ENCODE measurements around the gene TRIM67.
"Not testable (repeated sequence)": the region's sequence is repeated elsewhere in the genome, so short reads cannot be mapped to it uniquely, and the experiment has no call there.

TRIM67 gene

DNA sequence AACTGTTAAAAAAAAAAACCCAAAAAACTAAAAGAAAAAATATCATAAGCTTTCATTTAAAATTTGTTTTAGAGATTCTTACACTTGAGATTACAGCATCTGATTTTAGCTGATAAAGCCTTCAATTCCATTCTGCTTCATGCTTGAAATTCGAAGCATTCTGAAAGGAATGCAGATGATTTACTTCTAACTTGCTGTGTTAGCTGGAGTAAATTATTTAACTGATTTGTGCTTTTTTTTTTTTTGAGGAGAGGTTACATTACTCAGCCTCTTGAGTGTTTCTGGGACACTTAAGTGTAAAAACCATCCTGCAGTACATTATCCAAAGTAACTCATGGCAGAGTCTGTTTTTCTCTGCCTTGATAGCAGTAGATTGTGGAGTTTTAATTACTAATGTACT lies 4.5 kb upstream of the TRIM67 start:
- no peak overlapping the region for H3K4me3 ChIP-seq (replicated peaks; ENCODE audit: low read depth, low read length)
- DNase-seq (ENCODE audit: extremely low read depth, low read depth): no peak
- TF ChIP-seq, protein P1, sequence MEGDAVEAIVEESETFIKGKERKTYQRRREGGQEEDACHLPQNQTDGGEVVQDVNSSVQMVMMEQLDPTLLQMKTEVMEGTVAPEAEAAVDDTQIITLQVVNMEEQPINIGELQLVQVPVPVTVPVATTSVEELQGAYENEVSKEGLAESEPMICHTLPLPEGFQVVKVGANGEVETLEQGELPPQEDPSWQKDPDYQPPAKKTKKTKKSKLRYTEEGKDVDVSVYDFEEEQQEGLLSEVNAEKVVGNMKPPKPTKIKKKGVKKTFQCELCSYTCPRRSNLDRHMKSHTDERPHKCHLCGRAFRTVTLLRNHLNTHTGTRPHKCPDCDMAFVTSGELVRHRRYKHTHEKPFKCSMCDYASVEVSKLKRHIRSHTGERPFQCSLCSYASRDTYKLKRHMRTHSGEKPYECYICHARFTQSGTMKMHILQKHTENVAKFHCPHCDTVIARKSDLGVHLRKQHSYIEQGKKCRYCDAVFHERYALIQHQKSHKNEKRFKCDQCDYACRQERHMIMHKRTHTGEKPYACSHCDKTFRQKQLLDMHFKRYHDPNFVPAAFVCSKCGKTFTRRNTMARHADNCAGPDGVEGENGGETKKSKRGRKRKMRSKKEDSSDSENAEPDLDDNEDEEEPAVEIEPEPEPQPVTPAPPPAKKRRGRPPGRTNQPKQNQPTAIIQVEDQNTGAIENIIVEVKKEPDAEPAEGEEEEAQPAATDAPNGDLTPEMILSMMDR (IDR thresholded peaks at IDR 0.05; ENCODE audit: low read depth, low read length, missing control alignments): no peak

DNA sequence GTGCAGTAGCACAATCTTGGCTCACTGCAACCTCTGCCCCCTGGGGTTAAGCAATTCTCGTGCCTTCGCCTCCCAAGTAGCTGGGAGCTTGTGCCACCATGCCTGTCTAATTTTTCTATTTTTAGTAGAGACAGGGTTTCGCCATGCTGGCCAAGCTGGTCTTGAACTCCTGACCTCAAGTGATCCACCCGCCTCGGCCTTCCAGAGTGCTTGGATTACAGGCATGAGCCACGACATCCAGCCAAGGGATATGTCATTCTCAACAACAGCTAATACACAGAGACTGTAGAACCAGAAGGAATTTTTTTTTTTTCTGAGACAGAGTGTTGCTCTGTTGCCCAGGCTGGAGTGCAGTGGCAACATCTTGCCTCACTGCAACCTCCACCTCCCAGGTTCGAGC lies 3.7 kb upstream of the TRIM67 start:
- H3K4me3 ChIP-seq (replicated peaks; ENCODE audit: low read depth, low read length); DNase-seq (ENCODE audit: extremely low read depth, low read depth): not testable (repeated sequence)

- TF ChIP-seq, protein P1 (IDR thresholded peaks at IDR 0.05; ENCODE audit: low read depth, low read length, missing control alignments): no peak
- H3K4me3 ChIP-seq (replicated peaks; ENCODE audit: low read depth, low read length): no peak overlapping the region
- DNase-seq (ENCODE audit: extremely low read depth, low read depth): no peak
Measured at GRCh38 chr1:231159202-231159962, 2.5 kb upstream of the TRIM67 start.

DNA sequence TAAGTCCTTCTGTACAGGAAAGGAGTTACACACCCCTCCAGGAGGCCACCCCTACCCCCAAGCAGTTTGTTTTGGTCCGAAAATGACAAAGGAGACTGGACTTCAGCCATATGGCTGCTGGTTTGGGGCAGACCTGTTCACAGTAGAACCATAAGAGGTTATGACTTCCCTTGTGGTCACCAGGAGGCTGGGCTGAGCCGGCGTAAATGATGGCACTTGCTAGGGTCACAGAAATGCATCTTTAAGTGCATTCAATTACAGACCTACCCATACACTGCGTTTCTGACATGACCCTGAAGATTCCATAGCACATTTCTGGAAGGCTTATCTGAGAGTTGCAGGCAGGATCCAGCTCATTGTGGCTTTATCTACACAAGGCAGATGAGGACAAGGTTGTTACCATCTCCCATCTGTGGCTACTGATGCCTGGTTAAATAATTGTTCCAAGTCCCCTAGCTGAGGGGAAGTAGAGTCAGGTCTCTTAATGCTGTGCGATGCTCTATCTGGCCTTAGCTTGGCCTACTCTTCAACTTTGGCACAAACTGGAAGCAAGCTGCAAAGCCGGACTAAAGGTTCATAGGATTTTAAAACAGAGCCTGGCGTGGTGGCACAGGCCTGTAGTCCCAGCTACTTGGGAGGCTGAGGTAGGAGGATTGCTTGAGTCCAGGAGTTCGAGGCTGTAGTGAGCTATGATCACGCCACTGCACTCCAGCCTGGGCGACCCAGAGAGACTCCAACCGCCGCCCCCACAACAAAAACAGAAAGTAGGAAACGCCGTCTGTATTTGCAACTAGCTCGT lies 1.7 kb upstream of the TRIM67 start:
- TF ChIP-seq, protein P1 (IDR thresholded peaks at IDR 0.05; ENCODE audit: low read depth, low read length, missing control alignments): no peak
- no peak for DNase-seq (ENCODE audit: extremely low read depth, low read depth)
- H3K4me3 ChIP-seq (replicated peaks; ENCODE audit: low read depth, low read length): no peak overlapping the region

- no peak overlapping the region for H3K4me3 ChIP-seq (replicated peaks; ENCODE audit: low read depth, low read length)
- TF ChIP-seq, protein P1 (IDR thresholded peaks at IDR 0.05; ENCODE audit: low read depth, low read length, missing control alignments): no peak
- no peak for DNase-seq (ENCODE audit: extremely low read depth, low read depth)
Measured at GRCh38 chr1:231160895-231161666, 777 bp upstream of the TRIM67 start.

- peak overlapping the region; percentile 23 for H3K4me3 ChIP-seq (replicated peaks; ENCODE audit: low read depth, low read length)
- DNase-seq (ENCODE audit: extremely low read depth, low read depth): no peak
- TF ChIP-seq, protein P1 (IDR thresholded peaks at IDR 0.05; ENCODE audit: low read depth, low read length, missing control alignments): no peak
Measured at GRCh38 chr1:231162297-231162969, 575 bp downstream of the TRIM67 start.

Data from HFF-Myc (cell line).